HG02798 (cell line): ENCODE measurements around the gene HEATR9.

ENCODE experiments used
- ATAC-seq: cut with Tn5 transposase; IDR thresholded peaks from one replicate; pipeline ENCODE4 v1.9.1; 2021; ENCODE audit warnings: mild to moderate bottlenecking; ENCODE audit not compliant: unreplicated experiment, poor library complexity

Gene HEATR9

GRCh38 chr17:35895636-35896587 lies 27.2 kb upstream of the HEATR9 start:
- ATAC-seq: peak; percentile 61

GRCh38 chr17:35894206-35894605 lies 25.5 kb upstream of the HEATR9 start:
- ATAC-seq: no peak

DNA sequence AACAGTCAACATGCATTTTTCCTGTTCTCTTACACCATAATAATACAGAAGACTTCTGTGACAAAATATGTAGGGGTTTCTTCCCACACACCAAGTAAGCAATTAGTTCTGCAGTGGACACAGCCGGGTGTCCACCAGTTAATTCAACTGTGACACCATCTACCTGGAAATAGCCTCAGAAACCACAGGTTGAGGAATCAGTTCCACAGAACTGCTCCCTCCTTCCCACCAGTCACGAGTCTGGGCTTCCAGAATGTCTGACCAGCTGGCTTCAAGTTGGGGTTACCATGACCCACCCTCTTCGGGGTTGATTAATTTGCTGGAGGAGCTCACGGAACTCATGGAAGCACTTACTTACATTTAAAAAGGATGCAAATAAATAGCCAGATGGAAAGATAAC lies 25.1 kb upstream of the HEATR9 start:
- no peak for ATAC-seq

- ATAC-seq: no peak
Observed at GRCh38 chr17:35892091-35893035, 23.7 kb upstream of the HEATR9 start.

- ATAC-seq: no peak
Observed at GRCh38 chr17:35891269-35891668, 22.6 kb upstream of the HEATR9 start.

- peak; percentile 74 for ATAC-seq
Observed at GRCh38 chr17:35890774-35891155, 22.1 kb upstream of the HEATR9 start.

GRCh38 chr17:35889818-35890773 lies 21.4 kb upstream of the HEATR9 start:
- ATAC-seq: no peak

- ATAC-seq: no peak
Observed at GRCh38 chr17:35889241-35889640, 20.6 kb upstream of the HEATR9 start.

- ATAC-seq: peak; percentile 94
Observed at GRCh38 chr17:35879773-35880654, 11.3 kb upstream of the HEATR9 start, which contains the start of gene CCL5. TSS of gene CCL5 (minus strand) at chr17:35880360.

DNA sequence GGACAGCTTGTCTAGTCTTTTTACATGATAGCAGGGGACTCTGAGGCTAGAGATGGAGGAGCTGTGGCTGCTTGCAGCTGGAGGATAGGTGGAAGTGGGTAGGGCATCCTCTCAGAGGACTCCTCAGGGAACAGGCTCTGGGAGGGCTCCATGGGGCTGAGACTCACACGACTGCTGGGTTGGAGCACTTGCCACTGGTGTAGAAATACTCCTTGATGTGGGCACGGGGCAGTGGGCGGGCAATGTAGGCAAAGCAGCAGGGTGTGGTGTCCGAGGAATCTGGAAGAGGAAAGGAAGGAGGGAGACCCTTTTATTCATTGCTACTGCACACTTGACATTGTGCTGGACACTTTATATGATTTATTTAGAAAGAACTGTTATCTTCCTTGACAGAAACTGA lies 9.7 kb upstream of the HEATR9 start:
- no peak for ATAC-seq

- ATAC-seq: no peak
Observed at GRCh38 chr17:35877345-35878029, 8.8 kb upstream of the HEATR9 start.

GRCh38 chr17:35876534-35876933 lies 7.8 kb upstream of the HEATR9 start:
- no peak for ATAC-seq

DNA sequence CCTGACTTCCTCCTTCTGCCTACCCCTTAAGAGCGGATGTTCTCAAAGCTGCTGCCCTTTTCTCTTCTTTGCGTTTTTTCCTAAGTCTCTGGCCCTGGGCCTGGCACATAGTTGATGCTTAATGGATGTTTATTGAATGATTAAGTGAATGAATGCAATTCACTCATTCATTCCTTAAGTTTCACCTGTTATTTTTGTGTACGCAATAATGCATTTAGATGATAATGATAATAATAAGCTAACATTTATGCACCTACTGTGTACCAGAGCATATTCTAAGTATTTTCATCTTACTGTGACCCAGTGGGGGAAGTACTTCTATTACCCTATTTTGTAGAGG lies 7.1 kb upstream of the HEATR9 start:
- no peak for ATAC-seq

- no peak for ATAC-seq
Observed at GRCh38 chr17:35875072-35875799, 6.5 kb upstream of the HEATR9 start.

DNA sequence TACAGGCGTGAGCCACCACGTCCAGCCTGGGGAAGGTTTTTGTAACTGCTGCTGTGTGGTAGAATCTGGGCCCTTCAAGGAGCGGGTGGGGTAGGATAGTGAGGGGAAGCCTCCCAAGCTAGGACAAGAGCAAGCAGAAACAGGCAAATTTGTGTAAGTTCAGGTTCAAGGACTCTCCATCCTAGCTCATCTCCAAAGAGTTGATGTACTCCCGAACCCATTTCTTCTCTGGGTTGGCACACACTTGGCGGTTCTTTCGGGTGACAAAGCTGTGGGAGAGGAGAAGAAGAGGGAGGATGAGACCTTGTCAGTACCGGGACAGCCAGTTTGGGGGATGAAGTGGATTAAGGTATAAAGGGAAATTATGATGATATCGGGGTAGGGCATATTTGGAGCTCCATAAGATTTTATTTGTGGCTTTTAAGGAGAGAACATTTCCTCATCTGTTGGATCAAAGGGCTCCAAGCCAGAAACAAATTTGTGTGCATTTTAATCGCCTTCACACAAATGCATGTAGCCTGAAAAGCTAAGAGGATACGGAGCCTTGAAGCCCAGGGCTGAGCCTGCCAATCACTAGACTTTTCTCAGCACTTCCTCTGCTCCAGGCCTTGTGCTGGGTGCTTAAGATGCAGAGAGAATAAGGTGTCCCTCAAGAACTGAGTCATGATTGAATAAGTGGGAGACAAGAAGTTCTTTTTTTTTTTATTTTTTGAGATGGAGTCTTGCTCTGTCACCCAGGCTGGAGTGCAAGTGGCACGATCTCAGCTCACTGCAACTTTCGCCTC lies 3.7 kb upstream of the HEATR9 start:
- no peak for ATAC-seq

DNA sequence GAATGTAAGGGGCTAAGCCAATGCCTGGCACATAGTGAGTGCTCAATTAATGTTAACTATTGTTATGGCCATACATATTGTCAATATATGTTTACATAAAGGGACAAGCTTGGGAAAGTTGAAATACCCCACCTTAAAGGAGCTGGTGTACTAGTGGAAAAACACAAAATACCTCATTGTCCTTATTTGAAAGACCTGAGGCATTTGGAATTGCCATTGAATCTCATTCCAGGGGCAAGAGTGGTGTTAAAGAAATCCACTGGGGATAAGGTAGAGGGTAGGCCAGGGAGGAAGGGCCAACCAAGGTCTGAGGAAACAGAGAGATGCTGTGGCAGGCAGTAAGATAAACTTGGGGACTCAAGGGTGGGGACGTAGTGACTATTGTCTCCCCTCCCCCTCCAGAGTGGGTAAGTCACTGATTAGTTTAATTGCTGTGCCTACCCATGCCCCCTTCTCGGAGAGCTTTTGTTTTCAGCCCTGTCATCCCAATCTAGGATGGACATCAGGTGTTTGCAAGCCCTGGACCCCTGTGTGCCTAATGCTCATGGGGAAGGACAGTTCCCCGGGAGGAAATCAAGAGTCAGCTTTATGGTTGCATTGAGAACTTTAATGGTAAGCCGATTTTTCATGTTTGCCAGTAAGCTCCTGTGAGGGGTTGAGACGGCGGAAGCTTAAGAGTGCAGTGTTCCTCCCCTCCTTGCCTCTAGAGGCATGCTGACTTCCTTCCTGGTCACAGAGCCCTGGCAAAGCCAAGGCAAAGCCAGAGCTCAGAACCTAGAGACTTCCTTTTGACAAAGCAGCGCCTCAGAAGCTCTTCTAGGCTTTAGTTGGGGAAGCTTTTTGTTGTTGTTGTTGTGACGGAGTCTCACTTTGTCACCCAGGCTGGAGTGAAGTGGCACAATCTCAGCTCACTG lies 2.5 kb upstream of the HEATR9 start:
- ATAC-seq: no peak
